Osteocyte (in vitro differentiated cells): Measurements from ENCODE around the gene ABHD16A. TPM values are rescaled to one million over a fixed set of nuclear protein-coding genes. Genes with fewer than 3 reads are reported as not detected.

Source experiments
- DNase-seq: peaks from one replicate; pipeline ENCODE4 v3.0.0; 2021; ENCODE audit warnings: mixed read lengths; ENCODE audit not compliant: unreplicated experiment; ENCODE audit errors: extremely low spot score
- H3K27ac Mint-ChIP-seq: one replicate; pipeline ENCODE4 v1.8.0; 2021; ENCODE audit warnings: mild to moderate bottlenecking, mixed read lengths; ENCODE audit not compliant: unreplicated experiment
- H3K27me3 Mint-ChIP-seq: one replicate; pipeline ENCODE4 v1.8.0; 2021; ENCODE audit warnings: mixed read lengths; ENCODE audit not compliant: unreplicated experiment
- H3K36me3 Mint-ChIP-seq: one replicate; pipeline ENCODE4 v1.8.0; 2021; ENCODE audit warnings: mixed read lengths; ENCODE audit not compliant: unreplicated experiment
- H3K4me1 Mint-ChIP-seq: one replicate; pipeline ENCODE4 v1.8.0; 2021; ENCODE audit warnings: mixed read lengths; ENCODE audit not compliant: unreplicated experiment
- H3K4me3 Mint-ChIP-seq: one replicate; pipeline ENCODE4 v1.8.0; 2021; ENCODE audit warnings: mild to moderate bottlenecking, moderate library complexity, mixed read lengths; ENCODE audit not compliant: unreplicated experiment
- H3K9me3 Mint-ChIP-seq: one replicate; pipeline ENCODE4 v1.8.0; 2021; ENCODE audit warnings: mixed read lengths; ENCODE audit not compliant: unreplicated experiment
- total RNA-seq: library from RNA; stranded (reverse); gene quantifications from 2 replicates; pipeline ENCODE4 v1.2.1, GENCODE V29; 2021
- TF ChIP-seq, protein P1 (sequence below): fragments of 200-600 bp; sonication (generic); IDR thresholded peaks from 2 replicates; pipeline ENCODE4 v1.5.0; 2021; ENCODE audit warnings: antibody characterized with exemption, mild to moderate bottlenecking, moderate library complexity

The ABHD16A gene
- total RNA-seq, 1 donor from 2014 or later: 50.5 TPM

DNA sequence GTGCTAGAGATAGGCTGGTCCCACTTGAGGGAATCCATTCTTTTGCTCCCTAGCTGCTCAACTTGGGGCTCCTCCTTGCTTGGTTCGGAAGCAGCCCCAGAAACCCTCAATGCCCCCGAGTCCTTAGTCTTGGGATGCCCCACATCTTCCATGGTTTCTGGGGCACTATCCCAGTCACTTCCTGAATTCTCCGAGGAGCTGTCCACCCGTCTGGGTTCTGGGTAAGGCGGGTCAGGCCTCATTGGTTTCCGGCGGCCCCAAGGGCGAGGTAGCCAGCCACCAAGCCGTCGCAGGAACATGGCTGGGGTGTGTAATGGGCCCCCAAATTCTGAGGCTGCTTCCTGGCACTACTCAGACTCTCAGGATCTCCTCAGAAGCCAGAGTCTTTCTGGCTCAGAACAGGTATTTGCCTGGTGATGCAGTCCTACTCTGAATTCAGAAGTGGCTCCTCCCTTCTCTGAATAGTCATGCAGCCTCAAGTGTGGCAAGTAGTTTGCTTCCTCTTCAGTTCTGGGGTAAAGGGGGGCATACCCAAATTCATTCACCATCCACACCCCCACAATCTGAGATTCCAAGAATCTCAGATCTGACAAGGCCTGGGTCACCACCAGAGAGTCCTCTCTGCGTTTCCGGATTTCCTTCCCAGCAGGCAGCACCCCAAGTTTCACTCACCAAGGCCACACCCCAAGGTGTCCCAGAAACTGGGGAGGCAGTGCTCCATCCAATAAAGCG lies 43.3 kb downstream of the ABHD16A start:
- peaks cover 15% of the 10 kb centered on the region for H3K36me3 Mint-ChIP-seq
- peak overlapping the region; percentile 84 for H3K27ac Mint-ChIP-seq
- no peak for DNase-seq
- H3K9me3 Mint-ChIP-seq: no peaks in the 10 kb centered on the region
- TF ChIP-seq, protein P1, sequence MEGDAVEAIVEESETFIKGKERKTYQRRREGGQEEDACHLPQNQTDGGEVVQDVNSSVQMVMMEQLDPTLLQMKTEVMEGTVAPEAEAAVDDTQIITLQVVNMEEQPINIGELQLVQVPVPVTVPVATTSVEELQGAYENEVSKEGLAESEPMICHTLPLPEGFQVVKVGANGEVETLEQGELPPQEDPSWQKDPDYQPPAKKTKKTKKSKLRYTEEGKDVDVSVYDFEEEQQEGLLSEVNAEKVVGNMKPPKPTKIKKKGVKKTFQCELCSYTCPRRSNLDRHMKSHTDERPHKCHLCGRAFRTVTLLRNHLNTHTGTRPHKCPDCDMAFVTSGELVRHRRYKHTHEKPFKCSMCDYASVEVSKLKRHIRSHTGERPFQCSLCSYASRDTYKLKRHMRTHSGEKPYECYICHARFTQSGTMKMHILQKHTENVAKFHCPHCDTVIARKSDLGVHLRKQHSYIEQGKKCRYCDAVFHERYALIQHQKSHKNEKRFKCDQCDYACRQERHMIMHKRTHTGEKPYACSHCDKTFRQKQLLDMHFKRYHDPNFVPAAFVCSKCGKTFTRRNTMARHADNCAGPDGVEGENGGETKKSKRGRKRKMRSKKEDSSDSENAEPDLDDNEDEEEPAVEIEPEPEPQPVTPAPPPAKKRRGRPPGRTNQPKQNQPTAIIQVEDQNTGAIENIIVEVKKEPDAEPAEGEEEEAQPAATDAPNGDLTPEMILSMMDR: no peak
- no peaks in the 10 kb centered on the region for H3K27me3 Mint-ChIP-seq
- H3K4me3 Mint-ChIP-seq: peak overlapping the region; percentile 82
- peaks cover 54% of the 10 kb centered on the region for H3K4me1 Mint-ChIP-seq

DNA sequence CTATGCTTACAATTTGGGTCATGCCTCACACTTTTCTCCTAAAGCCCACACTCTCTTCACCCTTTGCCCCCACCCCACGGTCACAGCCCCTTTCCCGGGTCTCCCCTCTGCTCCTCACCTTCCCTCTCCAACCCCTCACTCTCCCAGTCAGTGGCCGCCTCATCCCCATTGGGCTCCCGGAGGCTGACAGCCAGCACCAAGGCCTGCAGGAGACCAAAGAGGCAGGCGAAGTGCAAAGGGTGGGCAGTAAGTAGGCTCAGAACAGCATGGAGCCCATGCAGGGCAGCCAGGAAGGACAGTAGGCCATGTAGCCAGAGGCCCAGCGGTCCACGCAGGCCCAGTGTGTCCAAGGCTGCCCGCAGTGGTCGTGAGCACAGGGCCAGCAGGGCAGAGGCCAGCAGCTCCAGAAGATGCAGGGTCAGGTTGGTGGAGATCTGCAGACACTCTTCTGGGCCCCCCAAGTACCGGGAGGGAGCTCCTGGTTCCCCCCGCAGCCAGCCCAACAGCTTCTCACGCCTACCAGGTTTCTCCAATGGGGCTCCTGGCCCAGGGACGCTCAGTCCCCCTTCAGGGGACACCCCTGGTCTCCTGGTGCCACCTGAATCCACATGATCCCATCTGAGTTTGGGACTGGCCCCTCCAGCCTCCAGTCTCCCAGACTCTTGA lies 44.0 kb downstream of the ABHD16A start:
- TF ChIP-seq, protein P1: no peak
- Mint-ChIP-seq H3K4me1 (peaks cover 48% of the 10 kb centered on the region), H3K9me3 (no peaks in the 10 kb centered on the region), H3K4me3 (peak overlapping the region; percentile 82), H3K27ac (peak overlapping the region; percentile 84), H3K36me3 (peaks cover 13% of the 10 kb centered on the region), H3K27me3 (no peaks in the 10 kb centered on the region)
- DNase-seq: no peak

DNA sequence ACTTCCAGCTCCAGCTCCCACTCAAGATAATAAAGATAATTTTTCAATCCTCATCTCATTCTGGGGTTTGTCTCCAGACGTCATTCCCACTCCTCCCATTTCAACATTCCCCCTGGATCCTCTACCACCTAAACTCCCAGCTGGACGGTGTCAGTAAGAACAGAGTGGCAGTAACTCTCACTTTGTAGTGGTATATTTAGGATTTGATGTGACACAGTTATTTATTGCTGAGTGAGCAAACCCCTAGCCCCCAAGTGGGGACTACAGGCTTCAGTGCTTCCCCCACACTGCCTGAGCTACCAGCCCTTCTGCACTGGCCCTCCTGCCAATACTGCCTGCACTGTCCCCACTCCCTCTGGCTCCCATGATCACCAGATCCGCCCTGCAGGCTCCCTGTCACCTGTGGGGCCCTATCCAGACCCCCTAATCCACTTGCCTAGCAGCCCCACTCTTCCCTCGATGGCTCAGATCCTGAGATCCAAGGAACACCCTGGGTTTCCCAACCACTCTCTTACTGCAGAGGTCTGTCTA lies 44.9 kb downstream of the ABHD16A start:
- TF ChIP-seq, protein P1: no peak
- Mint-ChIP-seq H3K4me3 (no peak overlapping the region), H3K36me3 (peaks cover 9% of the 10 kb centered on the region), H3K27ac (no peak overlapping the region), H3K27me3 (no peaks in the 10 kb centered on the region), H3K9me3 (no peaks in the 10 kb centered on the region), H3K4me1 (peaks cover 44% of the 10 kb centered on the region)
- DNase-seq: no peak

DNA sequence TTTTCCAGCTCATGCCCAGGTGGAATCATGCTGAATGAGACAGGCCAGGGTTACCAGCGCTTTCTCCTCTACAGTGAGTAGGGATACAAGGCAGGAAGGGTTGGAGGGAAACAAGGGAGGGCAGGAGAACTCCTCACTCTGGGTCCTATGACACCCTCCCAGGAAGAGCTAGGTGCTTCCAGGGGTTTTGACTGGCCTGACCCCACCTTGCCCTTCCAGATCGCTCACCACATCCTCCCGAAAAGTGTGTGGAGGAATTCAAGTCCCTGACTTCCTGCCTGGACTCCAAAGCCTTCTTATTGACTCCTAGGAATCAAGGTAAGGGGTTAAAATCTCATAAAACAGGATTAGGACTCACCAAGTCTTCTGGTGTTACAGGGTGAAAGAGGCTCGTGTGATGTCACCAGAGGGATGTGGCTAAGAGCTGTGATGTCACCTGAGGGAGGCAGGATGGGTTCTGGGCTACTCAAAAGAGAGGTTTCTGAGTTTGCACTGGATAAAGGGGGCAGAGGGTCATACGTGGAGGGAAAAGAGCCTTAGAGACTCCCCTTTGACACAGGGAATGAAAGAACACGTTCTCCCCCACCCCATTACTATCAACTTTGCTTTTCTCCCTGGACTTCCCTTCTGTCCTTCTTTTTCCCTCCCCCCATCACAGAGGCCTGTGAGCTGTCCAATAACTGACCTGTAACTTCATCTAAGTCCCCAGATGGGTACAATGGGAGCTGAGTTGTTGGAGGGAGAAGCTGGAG lies 45.5 kb downstream of the ABHD16A start:
- no peak for DNase-seq
- TF ChIP-seq, protein P1: no peak
- no peaks in the 10 kb centered on the region for H3K27me3 Mint-ChIP-seq
- peaks cover 7% of the 10 kb centered on the region for H3K36me3 Mint-ChIP-seq
- no peak overlapping the region for H3K27ac Mint-ChIP-seq
- peaks cover 45% of the 10 kb centered on the region for H3K4me1 Mint-ChIP-seq
- peak overlapping the region; percentile 26 for H3K4me3 Mint-ChIP-seq
- H3K9me3 Mint-ChIP-seq: no peaks in the 10 kb centered on the region
